K562 (cell line): ENCODE data around the gene MGRN1. TPM values are rescaled to one million over a fixed set of nuclear protein-coding genes. Genes with fewer than 3 reads are reported as not detected.

ENCODE experiments used
- CREM ChIP-seq: IDR thresholded peaks from 2 replicates; pipeline ENCODE4 v1.6.1; 2014; ENCODE audit warnings: antibody characterized with exemption, low read depth
- HDAC6 ChIP-seq: IDR thresholded peaks from 2 replicates; pipeline ENCODE4 v1.6.1; 2012; ENCODE audit warnings: low read depth, mild to moderate bottlenecking, control low read depth, inconsistent platforms, low read length, moderate library complexity
- MAFG ChIP-seq: fragments of 450-650 bp; conservative IDR thresholded peaks from 2 replicates; pipeline ENCODE4 v1.6.1; 2016; ENCODE audit warnings: missing genetic modification characterization, missing compliant biosample characterization
- NFXL1 ChIP-seq: fragments of 450-650 bp; formaldehyde crosslinking; IDR thresholded peaks from 2 replicates; pipeline ENCODE4 v1.4.0; 2021; ENCODE audit warnings: mild to moderate bottlenecking
- POLR2AphosphoS5 ChIP-seq: IDR thresholded peaks from 2 replicates; pipeline ENCODE4 v1.6.1; 2011; ENCODE audit warnings: mild to moderate bottlenecking, low read depth, low read length, moderate library complexity; ENCODE audit not compliant: control insufficient read depth, insufficient read depth
- RBFOX2 ChIP-seq: fragments of 200-400 bp; formaldehyde crosslinking; IDR thresholded peaks from 2 replicates; pipeline ENCODE4 v1.6.1; 2017; ENCODE audit warnings: low read depth, mild to moderate bottlenecking, low read length, moderate library complexity
- RBM22 ChIP-seq: fragments of 200-400 bp; formaldehyde crosslinking; IDR thresholded peaks from 2 replicates; pipeline ENCODE4 v1.6.1; 2018; ENCODE audit warnings: low read length, low read depth; ENCODE audit not compliant: poor library complexity, severe bottlenecking
- SMARCE1 ChIP-seq: fragments of 450-650 bp; IDR thresholded peaks from 2 replicates; pipeline ENCODE4 v1.7.1; 2016; ENCODE audit warnings: mild to moderate bottlenecking
- SREBF1 ChIP-seq: fragments of 150-350 bp; IDR thresholded peaks from 2 replicates; pipeline ENCODE4 v1.6.1; 2014; ENCODE audit warnings: antibody characterized with exemption, low read depth, low read length, borderline replicate concordance
- TARDBP ChIP-seq: fragments of 450-650 bp; IDR thresholded peaks from 2 replicates; pipeline ENCODE4 v1.6.1; 2016
- ZKSCAN3 ChIP-seq: fragments of 250-450 bp; sonication (Bioruptor Pico); IDR thresholded peaks from 2 replicates; pipeline ENCODE4 v1.4.0; 2020
- polyA plus RNA-seq, 8 experiments: library from polyadenylated mRNA; depleted of rRNA in 4 of 8; stranded (reverse) in 5 of 8; unstranded in 3 of 8; fragments of >200 nt; fragmentation: Nextera tagmentation in 2 of 8; fragmentation: Illumina TruSeq in 1 of 8; extraction: Ambion mirVana in 2 of 8; extraction: Trizol in 1 of 8; gene quantifications; 2 replicates each; pipeline versions ENCODE4 v1.2.1 to v1.2.3, GENCODE V29; 2011 to 2014; ENCODE audit warnings: inconsistent platforms in 1 of 8, missing spikeins in 1 of 8
- total RNA-seq, 7 experiments: library from RNA; depleted of rRNA in 6 of 7; stranded (reverse); fragments of >200 nt in 6 of 7; fragmentation: Illumina TruSeq in 2 of 7; extraction: Trizol in 2 of 7; gene quantifications; 2 replicates each; pipeline versions ENCODE4 v1.2.1 to v1.2.3, GENCODE V29; 2011 to 2021; ENCODE audit warnings: low replicate concordance in 1 of 7
- TF ChIP-seq, protein P1 (sequence below), 2 experiments: fragments of 450-650 bp in 1 of 2; sonication (generic) in 1 of 2; formaldehyde crosslinking in 1 of 2; IDR thresholded peaks; 2 replicates each; pipeline versions ENCODE4 v1.7.1 to v1.9.0; 2016 to 2022; ENCODE audit warnings: inconsistent platforms in 1 of 2, mild to moderate bottlenecking in 1 of 2, missing genetic modification reagents in 1 of 2
- TF ChIP-seq, protein P2 (sequence below): fragments of 450-650 bp; IDR thresholded peaks from 2 replicates; pipeline ENCODE4 v1.6.1; 2018; ENCODE audit warnings: mild to moderate bottlenecking, low read depth; ENCODE audit not compliant: partially characterized antibody
- TF ChIP-seq, protein P3 (sequence below): IDR thresholded peaks from 2 replicates; pipeline ENCODE4 v1.6.1; 2012; ENCODE audit warnings: low read depth, low read length, improper control_type of control experiment, borderline replicate concordance

The MGRN1 gene
- total and polyA plus RNA-seq, 9 of the 15 experiments (the other 6 are each of a cell fraction or from before 2014, with no cell fraction given), result 0.15 to 37.9 (median 6.0) TPM

DNA sequence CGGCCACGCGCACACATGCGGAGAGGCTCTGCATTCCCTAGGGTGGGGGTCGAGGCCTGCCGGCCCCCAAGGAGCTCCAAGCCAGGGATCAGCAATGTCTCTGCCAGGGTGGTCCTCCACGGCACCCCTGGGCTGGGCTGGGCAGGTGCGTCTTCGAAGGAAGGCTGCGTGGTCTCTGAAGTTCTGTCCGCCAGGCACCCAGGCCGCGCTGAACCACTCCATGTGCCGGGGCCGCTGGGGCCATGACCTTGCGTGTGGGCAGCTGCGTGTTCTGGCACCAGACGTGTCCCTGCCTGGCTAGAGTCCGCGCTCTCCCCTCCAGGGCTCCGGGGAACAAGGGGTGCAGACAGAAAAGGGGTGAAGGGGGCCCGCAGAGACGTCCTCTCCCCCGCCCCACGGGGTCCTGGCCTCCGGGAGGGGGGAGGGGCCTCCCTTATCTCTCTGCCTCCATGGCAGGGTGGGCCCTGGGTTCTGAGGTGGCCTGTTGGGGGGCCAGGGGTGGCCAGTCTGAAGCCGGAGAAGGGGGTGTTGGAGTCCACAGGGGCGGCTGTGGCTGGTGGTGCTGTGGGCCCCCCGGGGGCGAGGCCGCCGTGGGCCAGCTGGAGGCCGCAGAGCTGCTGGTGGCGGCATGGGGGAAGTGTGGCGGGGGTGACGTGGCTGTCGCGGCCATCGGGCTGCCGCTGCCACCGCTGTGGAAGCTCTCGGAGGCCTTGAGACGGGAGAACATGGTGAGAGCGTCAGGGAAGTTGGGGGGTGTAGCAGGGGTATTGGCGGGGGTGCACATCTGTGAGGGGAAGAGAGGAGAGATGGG lies 15.2 kb upstream of the MGRN1 start (continued):
- TF ChIP-seq, protein P1, sequence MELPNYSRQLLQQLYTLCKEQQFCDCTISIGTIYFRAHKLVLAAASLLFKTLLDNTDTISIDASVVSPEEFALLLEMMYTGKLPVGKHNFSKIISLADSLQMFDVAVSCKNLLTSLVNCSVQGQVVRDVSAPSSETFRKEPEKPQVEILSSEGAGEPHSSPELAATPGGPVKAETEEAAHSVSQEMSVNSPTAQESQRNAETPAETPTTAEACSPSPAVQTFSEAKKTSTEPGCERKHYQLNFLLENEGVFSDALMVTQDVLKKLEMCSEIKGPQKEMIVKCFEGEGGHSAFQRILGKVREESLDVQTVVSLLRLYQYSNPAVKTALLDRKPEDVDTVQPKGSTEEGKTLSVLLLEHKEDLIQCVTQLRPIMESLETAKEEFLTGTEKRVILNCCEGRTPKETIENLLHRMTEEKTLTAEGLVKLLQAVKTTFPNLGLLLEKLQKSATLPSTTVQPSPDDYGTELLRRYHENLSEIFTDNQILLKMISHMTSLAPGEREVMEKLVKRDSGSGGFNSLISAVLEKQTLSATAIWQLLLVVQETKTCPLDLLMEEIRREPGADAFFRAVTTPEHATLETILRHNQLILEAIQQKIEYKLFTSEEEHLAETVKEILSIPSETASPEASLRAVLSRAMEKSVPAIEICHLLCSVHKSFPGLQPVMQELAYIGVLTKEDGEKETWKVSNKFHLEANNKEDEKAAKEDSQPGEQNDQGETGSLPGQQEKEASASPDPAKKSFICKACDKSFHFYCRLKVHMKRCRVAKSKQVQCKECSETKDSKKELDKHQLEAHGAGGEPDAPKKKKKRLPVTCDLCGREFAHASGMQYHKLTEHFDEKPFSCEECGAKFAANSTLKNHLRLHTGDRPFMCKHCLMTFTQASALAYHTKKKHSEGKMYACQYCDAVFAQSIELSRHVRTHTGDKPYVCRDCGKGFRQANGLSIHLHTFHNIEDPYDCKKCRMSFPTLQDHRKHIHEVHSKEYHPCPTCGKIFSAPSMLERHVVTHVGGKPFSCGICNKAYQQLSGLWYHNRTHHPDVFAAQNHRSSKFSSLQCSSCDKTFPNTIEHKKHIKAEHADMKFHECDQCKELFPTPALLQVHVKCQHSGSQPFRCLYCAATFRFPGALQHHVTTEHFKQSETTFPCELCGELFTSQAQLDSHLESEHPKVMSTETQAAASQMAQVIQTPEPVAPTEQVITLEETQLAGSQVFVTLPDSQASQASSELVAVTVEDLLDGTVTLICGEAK (IDR thresholded peaks at IDR 0.05), result no peak
- TF ChIP-seq, protein P1 (CRISPR knock-in tag; IDR thresholded peaks at IDR 0.05), result no peak
- TF ChIP-seq HDAC6, result no peak
- TF ChIP-seq SREBF1, result no peak
- TF ChIP-seq CREM, result no peak
- no peak for TF ChIP-seq ZKSCAN3 (CRISPR knock-in tag)
- TF ChIP-seq, protein P2, sequence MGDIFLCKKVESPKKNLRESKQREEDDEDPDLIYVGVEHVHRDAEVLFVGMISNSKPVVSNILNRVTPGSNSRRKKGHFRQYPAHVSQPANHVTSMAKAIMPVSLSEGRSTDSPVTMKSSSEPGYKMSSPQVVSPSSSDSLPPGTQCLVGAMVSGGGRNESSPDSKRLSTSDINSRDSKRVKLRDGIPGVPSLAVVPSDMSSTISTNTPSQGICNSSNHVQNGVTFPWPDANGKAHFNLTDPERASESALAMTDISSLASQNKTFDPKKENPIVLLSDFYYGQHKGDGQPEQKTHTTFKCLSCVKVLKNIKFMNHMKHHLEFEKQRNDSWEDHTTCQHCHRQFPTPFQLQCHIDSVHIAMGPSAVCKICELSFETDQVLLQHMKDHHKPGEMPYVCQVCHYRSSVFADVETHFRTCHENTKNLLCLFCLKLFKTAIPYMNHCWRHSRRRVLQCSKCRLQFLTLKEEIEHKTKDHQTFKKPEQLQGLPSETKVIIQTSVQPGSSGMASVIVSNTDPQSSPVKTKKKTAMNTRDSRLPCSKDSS, result no peak
- TF ChIP-seq TARDBP, result no peak
- TF ChIP-seq RBFOX2, result peak; percentile 49
- TF ChIP-seq SMARCE1, result no peak
- TF ChIP-seq POLR2AphosphoS5, result no peak; the same call in 1 of the 2 replicates
- TF ChIP-seq MAFG, result no peak
- TF ChIP-seq, protein P3, sequence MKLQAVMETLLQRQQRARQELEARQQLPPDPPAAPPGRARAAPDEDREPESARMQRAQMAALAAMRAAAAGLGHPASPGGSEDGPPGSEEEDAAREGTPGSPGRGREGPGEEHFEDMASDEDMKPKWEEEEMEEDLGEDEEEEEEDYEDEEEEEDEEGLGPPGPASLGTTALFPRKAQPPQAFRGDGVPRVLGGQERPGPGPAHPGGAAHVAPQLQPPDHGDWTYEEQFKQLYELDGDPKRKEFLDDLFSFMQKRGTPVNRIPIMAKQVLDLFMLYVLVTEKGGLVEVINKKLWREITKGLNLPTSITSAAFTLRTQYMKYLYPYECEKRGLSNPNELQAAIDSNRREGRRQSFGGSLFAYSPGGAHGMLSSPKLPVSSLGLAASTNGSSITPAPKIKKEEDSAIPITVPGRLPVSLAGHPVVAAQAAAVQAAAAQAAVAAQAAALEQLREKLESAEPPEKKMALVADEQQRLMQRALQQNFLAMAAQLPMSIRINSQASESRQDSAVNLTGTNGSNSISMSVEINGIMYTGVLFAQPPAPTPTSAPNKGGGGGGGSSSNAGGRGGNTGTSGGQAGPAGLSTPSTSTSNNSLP, result no peak
- peak; percentile 28 for TF ChIP-seq RBM22
- no peak for TF ChIP-seq NFXL1 (CRISPR knock-in tag)
